Cortex of kidney (tissue), 1 donor: ENCODE measurements around the gene NINJ2.
"Not testable (repeated sequence)": the region's sequence is repeated elsewhere in the genome, so short reads cannot be mapped to it uniquely, and the experiment has no call there.

Experiments
- DNase-seq: peaks from one replicate; lab custom pipeline; 2025; lab: John Stamatoyannopoulos, UW

The NINJ2 gene

GRCh38 chr12:663293-663871, at the start of gene NINJ2:
TSS of gene NINJ2 (minus strand) at chr12:663445. CDS start at chr12:663360, 85 bp downstream.
- DNase-seq: no peak

- no peak for DNase-seq
These were observed 49.1 kb upstream of the NINJ2 start for GRCh38 chr12:712172-712863.

GRCh38 chr12:709455-710020, 46.3 kb upstream of the NINJ2 start:
- DNase-seq: no peak

GRCh38 chr12:708084-708483, 44.8 kb upstream of the NINJ2 start:
- not testable (repeated sequence) for DNase-seq

- DNase-seq: no peak
These were observed 41.4 kb upstream of the NINJ2 start for GRCh38 chr12:704516-705242.

- no peak for DNase-seq
These were observed 38.8 kb upstream of the NINJ2 start for GRCh38 chr12:701896-702539.

GRCh38 chr12:700016-700415, 36.8 kb upstream of the NINJ2 start:
- DNase-seq: no peak

GRCh38 chr12:698222-698621, 35.0 kb upstream of the NINJ2 start:
- not testable (repeated sequence) for DNase-seq

- no peak for DNase-seq
These were observed 34.2 kb upstream of the NINJ2 start for GRCh38 chr12:697481-697880.

- DNase-seq: no peak
These were observed 31.7 kb upstream of the NINJ2 start for GRCh38 chr12:694734-695503.

- DNase-seq: no peak
These were observed 30.8 kb upstream of the NINJ2 start for GRCh38 chr12:693934-694533.

- no peak for DNase-seq
These were observed 29.0 kb upstream of the NINJ2 start for GRCh38 chr12:692274-692673.

GRCh38 chr12:690466-690865, 27.2 kb upstream of the NINJ2 start:
- DNase-seq: no peak

- no peak for DNase-seq
These were observed 22.1 kb upstream of the NINJ2 start for GRCh38 chr12:685388-685787.

- DNase-seq: no peak
These were observed 21.2 kb upstream of the NINJ2 start for GRCh38 chr12:684416-684815.

GRCh38 chr12:681568-682256, 18.5 kb upstream of the NINJ2 start:
- no peak for DNase-seq

- no peak for DNase-seq
These were observed 15.8 kb upstream of the NINJ2 start for GRCh38 chr12:678747-679712.

GRCh38 chr12:675562-675961, 12.3 kb upstream of the NINJ2 start:
- no peak for DNase-seq

- no peak for DNase-seq
These were observed 11.1 kb upstream of the NINJ2 start for GRCh38 chr12:674272-674781.
